HG03196 (cell line): ENCODE results near the gene TAS2R41.

Experiments
- ATAC-seq: cut with Tn5 transposase; IDR thresholded peaks from one replicate; pipeline ENCODE4 v1.9.1; 2021; ENCODE audit not compliant: unreplicated experiment

TAS2R41 gene

DNA sequence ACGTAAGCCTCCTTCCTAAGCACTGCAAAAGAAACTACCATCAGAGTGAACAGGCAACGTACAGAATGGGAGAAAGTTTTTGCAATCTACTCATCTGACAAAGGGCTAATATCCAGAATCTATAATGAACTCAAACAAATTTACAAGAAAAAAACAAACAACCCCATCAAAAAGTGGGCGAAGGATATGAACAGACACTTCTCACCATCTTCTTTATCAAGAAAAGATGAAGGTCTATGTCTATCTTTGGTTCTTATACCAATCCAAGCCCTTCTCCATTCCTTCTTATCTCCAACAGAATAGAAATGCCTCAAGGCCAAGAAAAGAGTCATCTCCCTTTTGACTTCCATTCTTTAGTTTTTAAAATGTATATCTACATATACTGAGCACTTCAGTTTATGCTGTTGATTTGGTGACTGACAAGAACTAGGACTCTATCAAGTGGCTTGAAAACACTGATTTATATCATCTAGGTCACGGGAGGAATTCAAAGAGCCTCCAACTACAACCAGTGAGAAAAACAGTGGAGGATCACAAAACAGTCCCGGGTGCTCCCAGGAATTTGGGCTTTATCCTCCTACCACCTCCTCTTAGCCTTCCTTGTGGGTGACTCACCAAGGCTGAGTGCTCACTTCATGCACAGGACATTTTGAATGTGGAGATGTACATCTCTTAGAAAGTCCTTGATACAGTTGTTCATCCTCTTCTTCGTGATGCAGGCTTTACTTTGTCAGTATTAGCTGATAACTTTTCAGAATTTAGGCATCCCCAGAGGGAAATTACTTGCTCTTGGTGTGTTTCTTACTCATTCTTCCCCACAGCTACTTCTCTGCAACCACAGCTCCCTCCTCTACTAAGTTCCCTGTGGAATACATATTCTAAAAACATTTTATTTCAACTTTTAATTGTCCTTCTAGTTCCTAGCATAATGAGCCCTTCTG, 15.4 kb downstream of the TAS2R41 start:
- no peak for ATAC-seq

DNA sequence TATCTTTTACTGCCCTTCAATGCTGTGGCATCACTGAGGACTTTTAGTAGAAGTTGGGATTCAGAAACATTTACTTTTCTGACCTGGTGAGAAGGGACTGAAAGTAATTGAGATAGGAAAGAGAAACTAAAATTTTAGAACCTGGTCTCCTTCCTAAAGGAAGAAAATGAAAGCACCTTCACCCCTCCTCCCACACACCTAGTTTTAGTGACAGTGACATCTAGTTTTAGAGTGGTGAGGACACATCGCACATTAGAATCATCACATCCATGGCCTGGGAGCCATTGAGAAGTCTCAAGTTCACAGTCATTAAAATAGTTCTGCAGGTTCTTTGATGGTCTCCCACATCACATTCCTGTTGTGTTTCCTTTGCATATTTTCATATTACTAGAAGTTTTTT, 16.1 kb downstream of the TAS2R41 start:
- no peak for ATAC-seq

DNA sequence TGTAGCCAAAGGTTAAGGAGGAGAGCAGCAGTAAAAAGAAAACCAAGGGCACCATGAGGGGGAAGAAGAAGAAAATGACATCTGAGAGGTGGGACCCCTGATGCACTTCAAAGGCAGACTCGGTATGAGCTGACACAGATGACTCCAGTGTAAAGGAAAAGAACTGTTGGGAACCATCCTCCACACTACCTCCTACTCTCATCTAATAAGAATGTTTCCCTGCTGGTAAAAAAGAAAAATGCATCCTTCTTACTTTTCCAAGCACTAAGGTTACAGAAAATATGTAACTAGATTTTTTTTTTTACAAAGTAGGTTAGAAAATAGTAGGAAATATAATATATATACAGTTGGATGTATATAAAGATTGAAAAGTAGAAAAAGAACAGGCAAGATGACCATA, 16.9 kb downstream of the TAS2R41 start:
- ATAC-seq = no peak

DNA sequence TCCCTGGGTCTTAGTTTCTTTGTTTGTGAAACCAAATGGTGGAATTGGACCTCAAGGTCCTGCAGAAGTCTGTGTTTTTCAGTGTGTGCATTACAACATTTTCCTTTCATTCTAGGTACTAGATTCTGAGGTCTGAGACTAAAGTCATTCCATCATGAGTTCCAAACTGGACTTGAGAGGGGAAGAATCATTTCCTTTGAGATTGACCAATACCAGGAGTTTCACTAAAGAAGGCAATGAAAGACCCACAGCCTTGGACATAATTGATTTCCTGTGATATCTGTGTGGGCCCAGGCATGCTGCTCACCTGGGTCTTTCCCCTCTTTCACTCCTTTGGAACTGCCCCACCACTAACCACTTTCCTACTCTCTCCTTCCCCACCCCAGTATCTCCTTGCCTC, 18.2 kb downstream of the TAS2R41 start:
- ATAC-seq = no peak

DNA sequence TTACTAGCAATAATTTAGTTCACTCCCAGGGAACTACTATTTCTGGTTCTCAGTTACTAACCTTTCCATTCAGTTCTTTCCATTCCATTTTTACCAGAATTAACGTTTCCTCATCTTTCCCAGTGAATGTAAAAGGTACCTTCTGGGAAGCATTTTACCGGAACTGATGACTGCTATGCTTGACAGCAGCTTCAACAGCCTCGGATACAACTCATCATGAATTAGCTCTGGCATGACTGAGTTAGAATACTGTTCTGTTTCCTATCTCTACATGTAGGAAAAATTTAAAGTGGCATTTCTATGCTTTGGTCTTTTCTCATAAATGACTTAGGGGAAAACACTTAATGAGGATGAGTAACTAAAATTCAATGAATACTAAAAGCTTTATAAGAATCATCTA, 18.6 kb downstream of the TAS2R41 start:
- ATAC-seq = no peak

DNA sequence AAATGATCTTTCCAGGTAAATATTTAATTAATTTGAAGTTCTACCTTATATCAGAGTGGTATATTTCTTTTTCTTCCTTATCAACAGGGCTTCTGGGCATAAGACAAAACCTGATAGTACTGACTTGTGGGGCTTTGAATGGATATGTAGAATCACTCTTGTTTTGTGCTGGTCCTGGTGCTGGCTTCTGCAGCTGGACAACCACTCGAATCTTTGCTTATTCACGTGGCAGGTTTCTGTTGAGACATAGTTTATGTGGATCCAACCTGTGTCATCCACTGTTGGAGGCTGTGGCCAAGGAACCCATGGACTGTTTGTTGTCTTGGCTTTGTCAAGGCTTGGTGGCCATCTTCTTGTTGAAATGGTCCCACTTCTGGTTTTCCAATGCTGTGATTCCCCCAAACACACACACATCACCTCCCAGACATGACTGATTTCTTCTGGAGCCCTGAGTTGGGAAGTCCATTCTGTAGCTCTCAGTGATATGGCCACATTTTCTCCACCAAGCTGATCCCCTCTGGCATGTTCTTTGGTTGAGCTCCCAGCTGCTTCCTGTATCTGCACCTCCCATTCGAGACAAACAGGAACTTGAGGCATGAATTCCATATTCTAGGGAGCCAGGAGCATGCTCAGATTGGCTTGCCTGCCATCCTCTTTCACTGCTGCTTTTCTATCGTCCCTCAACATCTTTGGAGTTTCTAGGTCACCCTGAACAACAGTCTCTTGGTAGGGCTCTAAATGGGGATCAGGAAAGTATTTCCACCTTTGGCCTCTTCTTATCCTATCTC, 19.5 kb downstream of the TAS2R41 start:
- ATAC-seq = no peak

DNA sequence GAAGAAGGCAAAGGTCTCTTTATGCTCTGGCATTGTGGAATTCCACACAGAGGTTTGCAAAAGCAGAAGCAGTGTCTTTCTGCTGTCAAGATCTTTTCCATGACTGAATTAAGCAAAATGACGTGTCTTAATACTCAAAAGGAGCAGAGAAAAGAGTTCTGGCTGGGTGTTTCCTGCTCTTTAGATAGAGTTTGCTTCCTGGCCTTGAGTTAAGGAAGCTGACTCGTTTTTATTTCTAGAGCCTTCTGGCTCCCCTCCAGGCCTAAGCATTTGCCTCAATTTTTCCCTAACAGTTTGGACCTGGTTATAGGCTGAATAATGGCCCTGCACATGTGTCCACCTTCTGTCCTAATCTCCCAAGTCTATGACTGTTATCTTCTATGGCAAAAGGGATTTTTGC, 21.6 kb downstream of the TAS2R41 start:
- ATAC-seq = no peak

DNA sequence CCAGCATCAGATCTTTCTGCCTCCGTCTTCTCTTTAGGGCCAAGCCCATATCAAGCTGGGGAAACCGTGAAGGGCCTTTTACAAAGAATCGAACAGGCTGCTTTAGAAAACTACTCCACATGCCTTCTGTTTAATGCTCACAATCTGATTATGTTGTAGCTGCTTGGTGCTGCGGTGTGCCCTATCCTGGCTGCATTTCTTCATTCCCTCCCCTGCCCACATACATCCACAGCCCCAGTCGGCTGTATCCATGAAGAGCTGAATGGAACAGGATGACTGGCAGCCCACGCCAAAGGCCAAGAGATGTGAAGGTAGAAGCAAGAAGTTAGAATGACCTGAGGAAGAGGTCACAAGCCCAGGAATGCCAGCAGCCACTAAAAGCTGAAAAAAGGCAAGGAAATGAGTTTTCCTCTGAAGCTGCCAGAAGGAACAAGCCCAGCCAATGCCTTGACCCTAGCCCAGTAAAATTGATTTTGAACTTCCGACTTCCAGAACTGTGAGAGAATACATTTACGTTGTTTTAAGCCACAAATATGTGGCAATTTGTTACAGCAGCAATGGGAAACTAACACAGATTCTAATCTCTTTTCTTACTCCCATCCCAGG, 22.2 kb downstream of the TAS2R41 start:
- ATAC-seq = no peak

DNA sequence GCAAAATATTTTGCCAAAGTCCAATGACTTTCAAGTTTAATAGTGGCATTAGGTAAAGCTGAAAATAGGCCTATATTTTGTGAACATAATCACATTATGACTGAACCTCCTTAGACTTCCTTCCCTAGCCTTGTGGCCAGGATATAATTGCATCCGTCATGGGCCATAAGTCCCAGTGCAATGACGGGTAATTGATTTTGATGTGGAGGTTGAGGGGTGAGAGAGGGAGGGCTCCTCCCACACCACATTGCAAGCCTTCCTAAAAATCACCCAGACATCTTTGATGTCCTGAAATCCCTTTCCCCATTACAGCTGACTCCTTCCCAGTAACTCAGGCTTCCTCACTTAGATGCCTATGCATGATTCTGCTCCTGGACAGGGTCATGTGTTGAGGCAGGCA, 25.6 kb downstream of the TAS2R41 start:
- ATAC-seq = no peak

DNA sequence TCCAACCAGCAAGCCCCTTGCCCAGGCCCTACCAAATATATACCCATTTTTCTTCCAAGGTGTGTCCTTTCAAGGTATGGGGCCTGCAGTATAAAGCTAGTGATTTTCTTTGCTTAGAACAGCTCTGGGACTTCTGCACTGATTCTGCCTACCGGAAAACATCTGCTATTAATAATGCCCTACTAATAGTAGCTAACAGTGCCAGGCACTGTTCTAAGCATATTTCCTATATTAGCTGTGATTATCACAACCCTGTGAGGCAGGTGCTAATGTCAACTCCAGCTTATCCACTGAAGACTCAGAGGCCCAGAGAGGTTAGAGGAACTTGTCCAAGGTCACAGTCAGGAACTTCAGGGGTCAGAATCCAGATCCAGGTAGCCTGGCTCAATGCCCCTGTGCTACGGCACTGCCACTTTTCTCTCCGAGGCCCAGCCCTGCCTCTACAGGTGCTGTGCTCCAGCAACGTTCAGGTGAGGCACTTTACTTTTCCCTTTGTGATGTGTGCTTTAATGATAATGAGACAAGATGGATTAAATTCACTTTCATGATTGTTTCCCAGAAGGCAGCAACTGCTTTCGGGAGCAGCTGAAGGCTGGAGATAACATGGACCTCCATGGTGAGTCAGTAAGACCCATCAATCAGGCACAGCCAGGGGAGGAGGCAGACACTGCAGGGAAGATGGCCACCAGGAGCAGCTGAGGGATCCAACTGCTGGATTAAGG, 26.7 kb downstream of the TAS2R41 start:
- no peak for ATAC-seq

DNA sequence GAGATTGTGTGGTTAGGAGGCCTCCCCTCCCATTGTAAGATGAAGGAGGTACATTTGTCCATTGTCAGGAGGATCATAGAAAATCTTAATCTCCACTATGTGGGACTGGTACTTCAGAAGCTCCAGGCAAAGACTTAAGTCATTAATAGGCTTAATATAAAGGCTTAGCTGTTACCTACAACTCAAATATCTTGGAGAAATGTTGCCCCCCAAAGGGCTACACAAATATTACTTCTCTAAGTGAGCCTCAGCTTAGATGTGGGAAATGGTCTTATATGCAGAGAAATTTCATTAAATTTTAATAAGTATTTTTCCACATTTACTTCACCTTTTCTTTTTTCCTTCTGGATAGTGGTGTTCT, 27.2 kb downstream of the TAS2R41 start:
- no peak for ATAC-seq

DNA sequence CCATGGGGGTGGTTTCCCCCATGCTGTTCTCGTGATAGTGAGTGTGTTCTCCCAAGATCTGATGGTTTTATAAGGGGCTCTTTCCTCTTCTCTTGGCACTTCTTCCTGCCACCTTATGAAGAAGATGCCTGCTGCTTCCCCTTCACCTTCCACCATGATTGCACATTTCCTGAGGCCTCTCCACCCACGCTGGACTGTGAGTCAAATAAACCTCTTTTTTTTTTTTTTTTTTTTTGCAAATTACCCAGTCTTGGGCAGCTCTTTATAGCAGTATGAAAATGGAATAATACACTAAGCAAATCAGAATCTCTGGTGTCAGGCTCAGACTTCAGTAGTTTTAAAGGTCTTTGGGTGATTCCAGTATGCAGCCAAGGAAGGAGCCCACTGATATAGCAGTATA, 28.2 kb downstream of the TAS2R41 start:
- no peak for ATAC-seq

DNA sequence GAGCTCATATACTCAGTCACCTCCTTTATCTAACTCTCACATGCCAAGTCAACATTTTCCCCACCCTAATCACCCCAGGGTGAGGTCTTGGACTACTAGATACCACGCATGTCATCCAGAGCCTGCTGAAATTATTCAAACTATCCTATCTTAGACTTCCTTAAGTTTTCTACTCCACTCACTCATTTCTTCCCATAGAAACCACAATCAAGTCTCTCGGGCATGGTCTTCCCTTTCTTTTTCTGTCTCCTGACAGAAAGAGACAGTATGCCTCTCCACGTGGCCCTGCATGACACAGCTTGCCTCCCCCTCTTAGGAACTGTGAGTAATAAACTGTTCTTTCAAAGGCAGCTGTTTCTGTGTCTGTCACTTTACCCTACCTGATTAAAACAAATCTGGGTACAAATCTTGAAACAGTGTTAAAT, 29.4 kb downstream of the TAS2R41 start:
- no peak for ATAC-seq

DNA sequence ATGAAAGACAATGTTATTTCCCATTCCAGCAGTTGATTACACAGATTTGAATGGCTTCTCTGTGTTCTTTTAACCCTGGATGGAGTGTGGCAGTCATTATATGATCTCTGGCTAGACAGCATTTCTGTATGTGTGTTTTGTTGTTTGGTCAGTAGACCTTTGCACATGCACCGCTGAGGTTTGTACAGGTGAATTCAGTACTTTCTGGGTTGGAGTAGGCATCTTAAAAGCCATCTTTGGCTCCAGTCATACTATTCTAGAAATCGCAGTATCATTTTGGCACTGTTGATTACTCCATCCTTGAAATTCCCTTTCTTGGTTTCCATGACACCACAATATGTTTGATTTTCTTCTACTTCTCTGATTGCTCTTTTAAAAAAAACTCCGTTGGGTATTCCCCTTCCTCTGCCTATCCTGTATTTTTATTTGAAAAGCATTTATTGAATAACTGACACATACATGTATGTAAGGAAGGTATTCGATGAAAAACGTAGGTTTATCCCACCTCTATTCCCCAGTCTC, 29.9 kb downstream of the TAS2R41 start:
- ATAC-seq = no peak

DNA sequence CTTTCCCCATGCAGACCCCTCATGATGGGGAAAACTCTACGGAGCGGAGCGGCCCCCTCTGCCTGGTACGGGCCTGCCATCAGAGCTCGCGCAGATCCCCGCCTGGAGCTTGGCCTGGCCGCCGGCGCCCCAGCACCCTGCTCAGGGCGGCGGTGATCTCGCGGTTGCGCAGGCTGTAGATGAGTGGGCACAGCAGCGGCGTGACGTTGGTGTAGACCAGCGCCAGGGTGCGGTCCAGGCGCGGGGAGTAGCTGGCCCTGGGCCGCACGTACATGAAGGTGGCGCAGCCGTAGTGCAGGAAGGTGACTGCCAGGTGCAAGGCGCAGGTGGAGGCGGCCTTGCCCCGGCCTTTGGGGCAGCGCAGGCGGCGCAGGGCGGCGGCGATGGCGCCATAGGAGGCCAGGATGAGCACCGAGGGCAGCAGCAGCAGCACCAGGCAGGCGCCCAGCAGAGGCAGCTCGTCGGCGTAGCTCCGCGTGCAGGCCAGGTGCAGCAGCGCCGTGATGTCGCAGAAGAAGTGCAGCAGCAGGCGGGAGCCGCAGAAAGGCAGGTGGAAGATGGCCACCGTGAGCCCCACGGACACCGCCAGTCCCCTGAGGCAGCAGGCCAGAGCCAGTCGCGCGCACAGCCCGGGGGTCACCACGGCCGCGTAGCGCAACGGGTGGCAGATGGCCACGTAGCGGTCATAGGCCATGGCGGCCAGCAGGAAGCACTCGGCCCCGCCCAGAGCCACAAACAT, 33.4 kb downstream of the TAS2R41 start:
- no peak for ATAC-seq

DNA sequence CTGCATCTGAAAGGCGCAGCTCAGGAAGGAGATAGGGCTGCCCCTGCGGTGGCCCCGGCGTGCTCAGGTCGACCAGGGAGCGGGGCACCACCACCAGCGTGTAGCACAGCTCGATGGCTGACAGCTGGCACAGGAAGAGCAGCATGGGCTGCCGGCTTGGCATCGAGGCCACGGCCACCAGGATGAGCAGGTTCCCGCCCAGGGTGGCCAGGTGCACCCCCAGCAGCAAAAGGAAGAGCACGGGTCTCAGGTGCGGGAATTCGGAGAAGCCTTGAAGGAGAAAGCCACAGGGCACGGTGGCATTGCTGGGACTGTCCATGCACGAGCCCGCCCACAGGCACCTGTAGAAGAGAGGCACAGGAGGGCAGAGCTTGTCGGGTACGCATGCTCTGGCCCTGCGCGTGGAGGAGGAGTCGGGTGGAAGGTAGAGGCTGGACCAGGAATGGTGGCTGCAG, 33.9 kb downstream of the TAS2R41 start:
- no peak for ATAC-seq

DNA sequence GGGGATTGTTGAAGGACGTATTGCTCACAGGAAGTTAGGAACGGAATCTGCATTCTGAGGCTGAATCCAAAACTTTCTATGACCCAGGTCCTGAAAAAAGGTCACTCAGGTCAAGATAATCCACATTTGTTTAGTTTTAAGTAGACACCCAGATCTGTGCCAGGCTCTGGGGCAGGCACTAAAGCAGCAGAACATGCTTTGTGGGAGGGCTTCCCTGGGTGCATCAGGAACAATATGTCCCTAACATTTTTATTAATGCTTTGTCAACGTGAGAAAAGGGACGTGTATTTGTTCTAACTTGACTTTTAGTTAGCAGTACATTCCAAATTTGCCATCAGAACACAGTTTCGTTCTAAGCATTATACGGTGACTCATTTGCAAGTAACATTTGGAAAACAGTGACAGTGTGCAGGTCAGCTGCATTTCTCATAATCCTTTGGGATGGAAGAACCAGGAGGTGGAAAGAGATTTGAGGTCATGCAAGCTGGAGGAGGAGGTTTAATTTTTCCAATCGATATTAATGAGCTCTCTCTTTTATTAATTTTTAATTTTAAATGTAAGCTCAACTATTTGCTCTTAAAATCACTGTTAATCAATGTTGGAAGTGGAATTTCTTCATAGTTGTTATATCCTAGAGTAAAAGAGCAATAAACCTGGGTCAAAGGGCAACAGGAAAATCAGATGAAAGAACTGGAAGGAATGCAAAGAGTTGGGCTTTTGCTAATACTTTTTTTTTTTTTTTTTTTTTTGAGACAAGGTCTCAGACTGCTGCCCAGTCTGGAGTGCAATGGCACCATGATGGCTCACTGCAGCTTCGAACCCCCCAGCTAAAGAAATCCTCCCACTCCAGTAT, 35.0 kb downstream of the TAS2R41 start:
- ATAC-seq = no peak

DNA sequence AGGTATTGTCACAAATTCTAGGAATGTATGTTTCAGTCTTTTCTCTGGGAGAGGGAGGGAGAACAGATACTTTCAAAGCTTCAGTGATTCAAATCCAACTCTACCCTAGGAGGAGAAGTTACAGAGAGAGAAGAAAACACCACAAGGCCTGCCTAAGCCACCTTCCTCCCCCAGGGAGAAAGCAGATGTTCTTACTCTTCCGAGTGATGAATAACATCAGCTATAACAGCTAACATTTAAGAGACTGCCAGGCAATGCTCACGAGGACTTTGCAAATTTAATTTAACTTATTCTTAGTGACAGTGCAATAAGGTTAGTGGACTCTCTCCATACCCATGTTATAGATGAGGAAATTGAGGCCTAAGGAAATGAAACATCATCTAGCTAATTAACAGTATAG, 36.8 kb downstream of the TAS2R41 start:
- ATAC-seq = no peak
